IMR-90 (cell line): ENCODE measurements around the gene GPLD1. TPM values are rescaled to one million over a fixed set of nuclear protein-coding genes. Genes with fewer than 3 reads are reported as not detected.
A peak's percentile ranks its signal among the peaks of the same experiment; 100 is the strongest.

ENCODE experiments used
- ATAC-seq: fragments of 200-7000 bp; cut with Tn5 transposase; 2 replicates; pipeline ENCODE4 v1.9.1; 2020; ENCODE audit warnings: low read depth, mild to moderate bottlenecking, moderate library complexity
- BruUV-seq: library from RNA; stranded (reverse); fragments of 400-500 nt; replicated peaks from 2 replicates; lab custom pipeline; 2021; lab: Mats Ljungman, UMichigan
- CTCF ChIA-PET: fragments of 300-600 bp; formaldehyde crosslinking; extraction: SDS; loops from one replicate; lab custom pipeline; 2021; ENCODE audit warnings: antibody characterized with exemption; lab: Yijun Ruan, JAX
- POLR2A ChIA-PET: fragments of 300-600 bp; sonication (Branson Sonifier 250); formaldehyde crosslinking; loops from one replicate; lab custom pipeline; 2022; ENCODE audit warnings: antibody characterized with exemption; ENCODE audit not compliant: unreplicated experiment; lab: Charles Lee
- DNase-seq: peaks from one replicate; pipeline ENCODE4 v3.0.0; 2013
- H2AFZ ChIP-seq: replicated peaks from 2 replicates; pipeline ENCODE3; 2013; ENCODE audit warnings: low read length, mild to moderate bottlenecking; ENCODE audit not compliant: poor library complexity
- H2AK5ac ChIP-seq: 2 replicates; pipeline ENCODE4 v1.6.1; 2013; ENCODE audit warnings: low read depth, low read length, inconsistent platforms
- H2AK9ac ChIP-seq: replicated peaks from 2 replicates; pipeline ENCODE3; 2013; ENCODE audit warnings: mild to moderate bottlenecking, low read depth, low read length, moderate library complexity; ENCODE audit not compliant: poor library complexity
- H2BK120ac ChIP-seq: 2 replicates; pipeline ENCODE4 v1.6.1; 2013; ENCODE audit warnings: low read depth, low read length, inconsistent platforms
- H2BK15ac ChIP-seq: 3 replicates; pipeline ENCODE4 v1.6.1; 2013; ENCODE audit warnings: low read depth, low read length, inconsistent platforms
- H2BK20ac ChIP-seq: 2 replicates; pipeline ENCODE4 v1.6.1; 2013; ENCODE audit warnings: low read depth, mild to moderate bottlenecking, inconsistent platforms, low read length, moderate library complexity
- H2BK5ac ChIP-seq: 2 replicates; pipeline ENCODE4 v1.6.1; 2013; ENCODE audit warnings: mild to moderate bottlenecking, low read depth, low read length, inconsistent platforms; ENCODE audit not compliant: poor library complexity, severe bottlenecking
- H3K14ac ChIP-seq: replicated peaks from 2 replicates; pipeline ENCODE4 v1.6.1; 2013; ENCODE audit warnings: low read depth, low read length, inconsistent platforms
- H3K18ac ChIP-seq: 2 replicates; pipeline ENCODE4 v1.6.1; 2013; ENCODE audit warnings: low read depth, low read length, control low read depth
- H3K23ac ChIP-seq: 2 replicates; pipeline ENCODE4 v1.6.1; 2013; ENCODE audit warnings: low read depth, low read length, inconsistent platforms
- H3K27ac ChIP-seq: 2 replicates; pipeline ENCODE4 v1.5.1; 2013; ENCODE audit warnings: mild to moderate bottlenecking, control low read depth, low read length; ENCODE audit not compliant: insufficient read depth
- H3K27me3 ChIP-seq: 2 replicates; pipeline ENCODE4 v1.6.1; 2013; ENCODE audit warnings: low read length; ENCODE audit not compliant: control insufficient read depth, insufficient read depth
- H3K36me3 ChIP-seq: 2 replicates; pipeline ENCODE4 v1.6.1; 2013; ENCODE audit warnings: low read length, mixed read lengths; ENCODE audit not compliant: control insufficient read depth, insufficient read depth
- H3K4ac ChIP-seq: 2 replicates; pipeline ENCODE4 v1.6.1; 2013; ENCODE audit warnings: low read depth, low read length, inconsistent platforms
- H3K4me1 ChIP-seq: 2 replicates; pipeline ENCODE4 v1.6.1; 2013; ENCODE audit warnings: low read length, mixed read lengths; ENCODE audit not compliant: control insufficient read depth, insufficient read depth
- H3K4me2 ChIP-seq: 2 replicates; pipeline ENCODE4 v1.6.1; 2013; ENCODE audit warnings: low read depth, mild to moderate bottlenecking, control low read depth, low read length, moderate library complexity
- H3K4me3 ChIP-seq: 2 replicates; pipeline ENCODE4 v1.5.1; 2013; ENCODE audit warnings: low read depth, mild to moderate bottlenecking, control low read depth, low read length, moderate library complexity; ENCODE audit not compliant: insufficient read depth
- H3K56ac ChIP-seq: 2 replicates; pipeline ENCODE4 v1.6.1; 2013; ENCODE audit warnings: low read length, inconsistent platforms; ENCODE audit not compliant: insufficient read depth; ENCODE audit errors: extremely low read depth
- H3K79me1 ChIP-seq, 2 experiments: 2 replicates each; pipeline ENCODE4 v1.6.1; 2013; ENCODE audit warnings: low read length in 2 of 2, inconsistent platforms in 1 of 2, low read depth in 1 of 2
- H3K9ac ChIP-seq: 2 replicates; pipeline ENCODE4 v1.6.1; 2013; ENCODE audit warnings: low read depth, low read length, control low read depth
- H3K9me1 ChIP-seq: 2 replicates; pipeline ENCODE4 v1.6.1; 2013; ENCODE audit warnings: low read length, inconsistent platforms; ENCODE audit not compliant: insufficient read depth
- H3K9me3 ChIP-seq: 2 replicates; pipeline ENCODE4 v1.6.1; 2013; ENCODE audit warnings: low read length; ENCODE audit not compliant: control insufficient read depth, insufficient read depth
- H4K20me1 ChIP-seq: 2 replicates; pipeline ENCODE4 v1.6.1; 2013; ENCODE audit warnings: low read length, inconsistent platforms; ENCODE audit not compliant: insufficient read depth
- H4K5ac ChIP-seq: 2 replicates; pipeline ENCODE4 v1.6.1; 2013; ENCODE audit warnings: mild to moderate bottlenecking, low read depth, low read length, control low read depth
- H4K8ac ChIP-seq, 2 experiments: 2 replicates each; pipeline ENCODE4 v1.6.1; 2013; ENCODE audit warnings: low read depth in 2 of 2, low read length in 2 of 2, control low read depth in 1 of 2, inconsistent platforms in 1 of 2
- H4K91ac ChIP-seq: 2 replicates; pipeline ENCODE4 v1.6.1; 2013; ENCODE audit warnings: low read depth, low read length, inconsistent platforms; ENCODE audit not compliant: insufficient read depth
- BHLHE40 ChIP-seq: fragments of 150-350 bp; IDR thresholded peaks from 2 replicates; pipeline ENCODE4 v1.6.1; 2016; ENCODE audit warnings: mild to moderate bottlenecking, low read depth, low read length
- CEBPB ChIP-seq: IDR thresholded peaks from 2 replicates; pipeline ENCODE4 v1.6.1; 2012; ENCODE audit warnings: low read depth, low read length, improper control_type of control experiment
- CHD1 ChIP-seq: IDR thresholded peaks from 2 replicates; pipeline ENCODE4 v1.6.1; 2012; ENCODE audit warnings: low read depth, low read length, improper control_type of control experiment
- FOS ChIP-seq: fragments of 150-350 bp; IDR thresholded peaks from 2 replicates; pipeline ENCODE4 v1.6.1; 2016; ENCODE audit warnings: low read depth, low read length
- MAFK ChIP-seq: IDR thresholded peaks from 2 replicates; pipeline ENCODE4 v1.6.1; 2012; ENCODE audit warnings: low read depth, low read length, improper control_type of control experiment
- MAZ ChIP-seq: IDR thresholded peaks from 2 replicates; pipeline ENCODE4 v1.6.1; 2012; ENCODE audit warnings: low read depth, mild to moderate bottlenecking, low read length, improper control_type of control experiment, moderate library complexity, borderline replicate concordance
- MXI1 ChIP-seq: IDR thresholded peaks from 2 replicates; pipeline ENCODE4 v1.6.1; 2012; ENCODE audit warnings: low read depth, mild to moderate bottlenecking, low read length, moderate library complexity, borderline replicate concordance
- NFE2L2 ChIP-seq: fragments of 150-350 bp; IDR thresholded peaks from 2 replicates; pipeline ENCODE4 v1.6.1; 2016; ENCODE audit warnings: low read depth, mild to moderate bottlenecking, low read length
- POLR2A ChIP-seq: IDR thresholded peaks from 2 replicates; pipeline ENCODE4 v1.6.1; 2012; ENCODE audit warnings: mild to moderate bottlenecking, low read depth, low read length
- RAD21 ChIP-seq: IDR thresholded peaks from 2 replicates; pipeline ENCODE4 v1.6.1; 2012; ENCODE audit warnings: low read length, improper control_type of control experiment
- RCOR1 ChIP-seq: IDR thresholded peaks from 2 replicates; pipeline ENCODE4 v1.6.1; 2012; ENCODE audit warnings: mild to moderate bottlenecking, low read length, improper control_type of control experiment; ENCODE audit not compliant: insufficient replicate concordance
- RFX5 ChIP-seq: IDR thresholded peaks from 2 replicates; pipeline ENCODE4 v1.8.0; 2012; ENCODE audit warnings: low read depth, mild to moderate bottlenecking, low read length, moderate library complexity
- SMC3 ChIP-seq: fragments of 150-350 bp; IDR thresholded peaks from 2 replicates; pipeline ENCODE4 v1.6.1; 2016; ENCODE audit warnings: low read depth, mild to moderate bottlenecking, antibody characterized with exemption, low read length, moderate library complexity
- WGBS, 2 experiments: methylation state at CpG; one replicate each; pipeline versions ENCODE4 v1.1.5 to v1.1.7; 2013; ENCODE audit warnings: missing lambda C conversion rate in 2 of 2; ENCODE audit not compliant: insufficient read length in 1 of 2; ENCODE audit errors: extremely low coverage in 2 of 2; 5-methylcytosine and 5-hydroxymethylcytosine counted together
- dilution Hi-C: fragments of 300-500 bp; cut with HindIII; formaldehyde crosslinking; loops from one replicate; pipeline ENCODE4 v1.14.3; 2018; ENCODE audit warnings: low sequenced_read_pairs; ENCODE audit not compliant: unreplicated experiment
- in situ Hi-C: fragments of 300-500 bp; cut with MboI; formaldehyde crosslinking; loops from 3 replicates; pipeline ENCODE4 v1.14.3; 2019; ENCODE audit warnings: low sequenced_read_pairs, inconsistent platforms, mixed read lengths
- intact Hi-C: fragments of 100-400 bp; cut with micrococcal nuclease; formaldehyde crosslinking; loops from 2 replicates; pipeline ENCODE4 v1.10.0; 2022
- polyA plus RNA-seq, 3 experiments: library from polyadenylated mRNA; depleted of rRNA; stranded (reverse); fragments of >200 nt; gene quantifications; 2 replicates each; pipeline ENCODE4 v1.2.3, GENCODE V29; 2012; ENCODE audit warnings: low replicate concordance in 1 of 3
- total RNA-seq: library from RNA; depleted of rRNA; stranded (reverse); fragments of >200 nt; gene quantifications from 2 replicates; pipeline ENCODE4 v1.2.3, GENCODE V29; 2012
- TF ChIP-seq, protein P1 (sequence below): fragments of 150-350 bp; IDR thresholded peaks from 2 replicates; pipeline ENCODE4 v1.6.1; 2016; ENCODE audit warnings: low read depth, mild to moderate bottlenecking, low read length, moderate library complexity, borderline replicate concordance
- TF ChIP-seq, protein P2 (sequence below): fragments of 150-350 bp; IDR thresholded peaks from 2 replicates; pipeline ENCODE4 v1.6.1; 2017; ENCODE audit warnings: mild to moderate bottlenecking, antibody characterized with exemption, low read length, low read depth
- TF ChIP-seq, protein P3 (sequence below): conservative IDR thresholded peaks from 2 replicates; pipeline ENCODE4 v1.5.1; 2012; ENCODE audit warnings: mild to moderate bottlenecking, low read depth, low read length, improper control_type of control experiment

The GPLD1 gene
- total and polyA plus RNA-seq, 2 of the 4 experiments (the other 2 are of a cell fraction): 0.05 to 0.18 TPM

DNA sequence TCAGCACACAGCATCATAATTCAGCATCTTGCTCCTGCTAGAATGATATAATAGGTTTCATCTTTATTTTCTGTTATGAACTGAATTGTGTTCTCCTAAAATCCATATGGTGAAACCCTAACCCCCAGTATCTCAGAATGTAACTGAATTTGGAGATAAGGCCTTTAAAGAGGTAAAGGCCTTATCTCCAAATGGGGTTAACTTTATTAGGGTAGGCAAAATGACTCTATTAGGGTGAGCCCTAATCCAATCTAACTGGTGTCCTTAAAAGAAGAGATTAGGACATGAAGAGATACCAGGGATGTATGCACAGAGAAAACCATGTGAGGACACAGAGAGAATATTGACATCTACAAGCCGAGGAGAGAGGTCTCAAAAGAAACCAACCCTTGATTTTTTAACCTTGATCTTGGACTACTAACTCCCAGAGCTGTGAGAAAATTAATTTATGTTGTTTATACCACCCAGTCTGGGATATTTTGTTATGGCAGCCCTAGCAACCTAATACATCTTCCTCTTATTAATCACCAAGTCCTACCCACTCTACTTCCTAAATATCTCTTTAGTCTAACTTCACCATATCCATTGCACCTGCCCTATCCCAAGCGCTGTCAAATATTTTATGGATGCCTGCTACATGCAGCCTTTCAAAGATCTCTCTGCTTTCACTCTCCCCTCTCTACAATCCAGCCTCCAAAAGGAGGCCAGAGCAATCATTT lies 95.2 kb downstream of the GPLD1 start:
- H4K8ac ChIP-seq: no peak overlapping the region
- intact Hi-C loops: no loop called here
- no peak overlapping the region for H2AK5ac ChIP-seq
- no peaks in the 10 kb centered on the region for H3K79me1 ChIP-seq
- H4K5ac ChIP-seq: no peak overlapping the region
- H3K36me3 ChIP-seq: no peaks in the 10 kb centered on the region
- no peaks in the 10 kb centered on the region; the same call in 1 of the 2 replicates for H3K9me3 ChIP-seq
- no peak overlapping the region for H2AFZ ChIP-seq
- TF ChIP-seq, protein P1, sequence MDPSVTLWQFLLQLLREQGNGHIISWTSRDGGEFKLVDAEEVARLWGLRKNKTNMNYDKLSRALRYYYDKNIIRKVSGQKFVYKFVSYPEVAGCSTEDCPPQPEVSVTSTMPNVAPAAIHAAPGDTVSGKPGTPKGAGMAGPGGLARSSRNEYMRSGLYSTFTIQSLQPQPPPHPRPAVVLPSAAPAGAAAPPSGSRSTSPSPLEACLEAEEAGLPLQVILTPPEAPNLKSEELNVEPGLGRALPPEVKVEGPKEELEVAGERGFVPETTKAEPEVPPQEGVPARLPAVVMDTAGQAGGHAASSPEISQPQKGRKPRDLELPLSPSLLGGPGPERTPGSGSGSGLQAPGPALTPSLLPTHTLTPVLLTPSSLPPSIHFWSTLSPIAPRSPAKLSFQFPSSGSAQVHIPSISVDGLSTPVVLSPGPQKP: no peak
- TF ChIP-seq, protein P2, sequence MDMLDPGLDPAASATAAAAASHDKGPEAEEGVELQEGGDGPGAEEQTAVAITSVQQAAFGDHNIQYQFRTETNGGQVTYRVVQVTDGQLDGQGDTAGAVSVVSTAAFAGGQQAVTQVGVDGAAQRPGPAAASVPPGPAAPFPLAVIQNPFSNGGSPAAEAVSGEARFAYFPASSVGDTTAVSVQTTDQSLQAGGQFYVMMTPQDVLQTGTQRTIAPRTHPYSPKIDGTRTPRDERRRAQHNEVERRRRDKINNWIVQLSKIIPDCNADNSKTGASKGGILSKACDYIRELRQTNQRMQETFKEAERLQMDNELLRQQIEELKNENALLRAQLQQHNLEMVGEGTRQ: no peak
- no peak for TF ChIP-seq BHLHE40
- TF ChIP-seq, protein P3, sequence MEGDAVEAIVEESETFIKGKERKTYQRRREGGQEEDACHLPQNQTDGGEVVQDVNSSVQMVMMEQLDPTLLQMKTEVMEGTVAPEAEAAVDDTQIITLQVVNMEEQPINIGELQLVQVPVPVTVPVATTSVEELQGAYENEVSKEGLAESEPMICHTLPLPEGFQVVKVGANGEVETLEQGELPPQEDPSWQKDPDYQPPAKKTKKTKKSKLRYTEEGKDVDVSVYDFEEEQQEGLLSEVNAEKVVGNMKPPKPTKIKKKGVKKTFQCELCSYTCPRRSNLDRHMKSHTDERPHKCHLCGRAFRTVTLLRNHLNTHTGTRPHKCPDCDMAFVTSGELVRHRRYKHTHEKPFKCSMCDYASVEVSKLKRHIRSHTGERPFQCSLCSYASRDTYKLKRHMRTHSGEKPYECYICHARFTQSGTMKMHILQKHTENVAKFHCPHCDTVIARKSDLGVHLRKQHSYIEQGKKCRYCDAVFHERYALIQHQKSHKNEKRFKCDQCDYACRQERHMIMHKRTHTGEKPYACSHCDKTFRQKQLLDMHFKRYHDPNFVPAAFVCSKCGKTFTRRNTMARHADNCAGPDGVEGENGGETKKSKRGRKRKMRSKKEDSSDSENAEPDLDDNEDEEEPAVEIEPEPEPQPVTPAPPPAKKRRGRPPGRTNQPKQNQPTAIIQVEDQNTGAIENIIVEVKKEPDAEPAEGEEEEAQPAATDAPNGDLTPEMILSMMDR: no peak
- no peak for TF ChIP-seq SMC3
- TF ChIP-seq POLR2A: no peak
- TF ChIP-seq FOS: no peak
- TF ChIP-seq CHD1: no peak
- no peak for TF ChIP-seq RAD21
- TF ChIP-seq NFE2L2: no peak
- no peak for TF ChIP-seq CEBPB
- TF ChIP-seq MAFK: no peak
- no peak for TF ChIP-seq RFX5
- TF ChIP-seq MAZ: no peak
- no peak for TF ChIP-seq RCOR1
- no peak for TF ChIP-seq MXI1
- no peak overlapping the region for H3K4me2 ChIP-seq
- no peak overlapping the region for H3K14ac ChIP-seq
- H3K27me3 ChIP-seq: no peaks in the 10 kb centered on the region
- no peaks in the 10 kb centered on the region for H4K20me1 ChIP-seq
- ChIA-PET CTCF (no interaction called here), POLR2A (no interaction called here)
- H4K91ac ChIP-seq: no peak overlapping the region
- H3K56ac ChIP-seq: no peak overlapping the region
- WGBS, 2 experiments: 80% methylated on average over 1 of the region's 2 CpGs; no CpG with 5 or more reads in 1 of the 2 experiments
- BruUV-seq: no TSS peak
- no peak overlapping the region for H3K18ac ChIP-seq
- no peak overlapping the region for H3K4me3 ChIP-seq
- in situ Hi-C loops: no loop called here
- no peak overlapping the region for H2BK120ac ChIP-seq
- H2BK20ac ChIP-seq: no peak overlapping the region
- H2BK5ac ChIP-seq: peak overlapping the region; percentile 70
- DNase-seq: no peak
- no peaks in the 10 kb centered on the region for H3K9me1 ChIP-seq
- no peak overlapping the region for H3K23ac ChIP-seq
- H3K27ac ChIP-seq: no peak overlapping the region
- no peak overlapping the region for H2BK15ac ChIP-seq
- H2AK9ac ChIP-seq: no peak overlapping the region
- dilution Hi-C loops: no loop called here
- ATAC-seq: no peak
- no peak overlapping the region for H3K9ac ChIP-seq
- peaks cover 5% of the 10 kb centered on the region for H3K4me1 ChIP-seq
- no peak overlapping the region for H3K4ac ChIP-seq
